ENCODE measurements around the gene CRABP1. TPM values are rescaled to one million over a fixed set of nuclear protein-coding genes. Genes with fewer than 3 reads are reported as not detected.

Gene CRABP1
- polyA plus RNA-seq, 1 donor from 2014 or later = 7.0 TPM

DNA sequence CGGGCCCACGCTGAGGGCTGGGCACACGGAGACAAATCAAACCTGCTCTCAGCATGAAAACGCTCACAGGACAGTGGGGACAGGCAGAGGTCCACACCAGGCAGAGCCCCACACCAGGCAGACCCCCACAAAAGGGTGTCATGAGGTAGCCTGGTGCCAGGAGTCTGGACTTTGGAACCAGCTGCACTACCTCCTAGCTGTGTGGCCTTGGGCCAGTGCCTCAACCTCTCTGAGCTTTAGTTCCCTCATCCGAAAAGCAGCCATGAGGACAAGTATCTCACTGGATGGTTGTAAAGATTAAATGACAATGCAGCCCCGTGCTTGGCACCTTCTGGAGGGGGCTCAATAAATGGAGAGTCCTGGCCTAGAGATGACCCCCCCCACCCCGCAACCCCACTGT, 16.5 kb upstream of the CRABP1 start (continued):
- TF ChIP-seq, protein P1, sequence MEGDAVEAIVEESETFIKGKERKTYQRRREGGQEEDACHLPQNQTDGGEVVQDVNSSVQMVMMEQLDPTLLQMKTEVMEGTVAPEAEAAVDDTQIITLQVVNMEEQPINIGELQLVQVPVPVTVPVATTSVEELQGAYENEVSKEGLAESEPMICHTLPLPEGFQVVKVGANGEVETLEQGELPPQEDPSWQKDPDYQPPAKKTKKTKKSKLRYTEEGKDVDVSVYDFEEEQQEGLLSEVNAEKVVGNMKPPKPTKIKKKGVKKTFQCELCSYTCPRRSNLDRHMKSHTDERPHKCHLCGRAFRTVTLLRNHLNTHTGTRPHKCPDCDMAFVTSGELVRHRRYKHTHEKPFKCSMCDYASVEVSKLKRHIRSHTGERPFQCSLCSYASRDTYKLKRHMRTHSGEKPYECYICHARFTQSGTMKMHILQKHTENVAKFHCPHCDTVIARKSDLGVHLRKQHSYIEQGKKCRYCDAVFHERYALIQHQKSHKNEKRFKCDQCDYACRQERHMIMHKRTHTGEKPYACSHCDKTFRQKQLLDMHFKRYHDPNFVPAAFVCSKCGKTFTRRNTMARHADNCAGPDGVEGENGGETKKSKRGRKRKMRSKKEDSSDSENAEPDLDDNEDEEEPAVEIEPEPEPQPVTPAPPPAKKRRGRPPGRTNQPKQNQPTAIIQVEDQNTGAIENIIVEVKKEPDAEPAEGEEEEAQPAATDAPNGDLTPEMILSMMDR (IDR thresholded peaks at IDR 0.05; ENCODE audit: poor library complexity, severe bottlenecking) = no peak
- TF ChIP-seq TAF1 (IDR thresholded peaks at IDR 0.05; ENCODE audit: low read depth) (no peak), MXI1 (conservative IDR thresholded peaks at IDR 0.05; ENCODE audit: poor library complexity, severe bottlenecking) (no peak)

DNA sequence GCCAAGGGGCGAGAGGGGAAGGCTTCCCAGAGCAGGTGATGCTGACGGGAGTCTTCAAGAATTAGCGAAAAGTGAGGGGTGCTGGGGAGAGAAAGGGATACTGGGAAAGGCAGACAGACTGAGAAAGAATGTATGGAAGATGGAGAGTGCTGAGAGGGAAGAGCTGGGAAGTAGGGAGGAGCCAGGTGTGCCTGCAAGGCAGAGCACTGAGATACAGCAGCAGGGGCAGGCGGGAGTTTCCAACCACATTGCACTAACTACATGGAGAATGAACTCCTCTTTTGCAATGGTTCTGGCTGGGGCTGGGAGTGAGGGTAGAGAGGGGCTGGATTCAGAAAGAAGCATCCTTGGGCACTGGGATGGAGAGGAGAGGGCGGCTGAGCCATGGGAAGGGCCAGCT, 16.0 kb upstream of the CRABP1 start:
- no peaks in the 10 kb centered on the region for H3F3A ChIP-seq (ENCODE audit: insufficient read depth, low read length, poor library complexity, severe bottlenecking)
- H3K27ac ChIP-seq (ENCODE audit: low read length) = no peak overlapping the region
- H3K9ac ChIP-seq (ENCODE audit: low read length) = no peak overlapping the region
- no peaks in the 10 kb centered on the region for H3K27me3 ChIP-seq (ENCODE audit: insufficient read depth, low read depth, low read length)
- H3K36me3 ChIP-seq (ENCODE audit: insufficient read depth, low read length) = no peaks in the 10 kb centered on the region
- no peak overlapping the region for H3K4me2 ChIP-seq (ENCODE audit: low read length)
- no peaks in the 10 kb centered on the region for H3K9me2 ChIP-seq (ENCODE audit: insufficient read depth, low read length)
- H4K20me1 ChIP-seq (ENCODE audit: insufficient read depth) = no peaks in the 10 kb centered on the region
- no peak overlapping the region for H2AFZ ChIP-seq (ENCODE audit: low read depth, low read length)
- TF ChIP-seq POLR2AphosphoS5 (IDR thresholded peaks at IDR 0.05) (no peak), RAD21 (conservative IDR thresholded peaks at IDR 0.05) (no peak), MXI1 (conservative IDR thresholded peaks at IDR 0.05; ENCODE audit: poor library complexity, severe bottlenecking) (no peak), SMC3 (conservative IDR thresholded peaks at IDR 0.05; ENCODE audit: poor library complexity) (no peak), EZH2 (IDR thresholded peaks at IDR 0.05; ENCODE audit: borderline replicate concordance, insufficient read depth, low read length, poor library complexity, severe bottlenecking) (no peak), TAF1 (IDR thresholded peaks at IDR 0.05; ENCODE audit: low read depth) (no peak), EP300 (conservative IDR thresholded peaks at IDR 0.05; ENCODE audit: poor library complexity, severe bottlenecking) (no peak)
- TF ChIP-seq, protein P1 (IDR thresholded peaks at IDR 0.05; ENCODE audit: poor library complexity, severe bottlenecking) = no peak
- TF ChIP-seq, protein P2, sequence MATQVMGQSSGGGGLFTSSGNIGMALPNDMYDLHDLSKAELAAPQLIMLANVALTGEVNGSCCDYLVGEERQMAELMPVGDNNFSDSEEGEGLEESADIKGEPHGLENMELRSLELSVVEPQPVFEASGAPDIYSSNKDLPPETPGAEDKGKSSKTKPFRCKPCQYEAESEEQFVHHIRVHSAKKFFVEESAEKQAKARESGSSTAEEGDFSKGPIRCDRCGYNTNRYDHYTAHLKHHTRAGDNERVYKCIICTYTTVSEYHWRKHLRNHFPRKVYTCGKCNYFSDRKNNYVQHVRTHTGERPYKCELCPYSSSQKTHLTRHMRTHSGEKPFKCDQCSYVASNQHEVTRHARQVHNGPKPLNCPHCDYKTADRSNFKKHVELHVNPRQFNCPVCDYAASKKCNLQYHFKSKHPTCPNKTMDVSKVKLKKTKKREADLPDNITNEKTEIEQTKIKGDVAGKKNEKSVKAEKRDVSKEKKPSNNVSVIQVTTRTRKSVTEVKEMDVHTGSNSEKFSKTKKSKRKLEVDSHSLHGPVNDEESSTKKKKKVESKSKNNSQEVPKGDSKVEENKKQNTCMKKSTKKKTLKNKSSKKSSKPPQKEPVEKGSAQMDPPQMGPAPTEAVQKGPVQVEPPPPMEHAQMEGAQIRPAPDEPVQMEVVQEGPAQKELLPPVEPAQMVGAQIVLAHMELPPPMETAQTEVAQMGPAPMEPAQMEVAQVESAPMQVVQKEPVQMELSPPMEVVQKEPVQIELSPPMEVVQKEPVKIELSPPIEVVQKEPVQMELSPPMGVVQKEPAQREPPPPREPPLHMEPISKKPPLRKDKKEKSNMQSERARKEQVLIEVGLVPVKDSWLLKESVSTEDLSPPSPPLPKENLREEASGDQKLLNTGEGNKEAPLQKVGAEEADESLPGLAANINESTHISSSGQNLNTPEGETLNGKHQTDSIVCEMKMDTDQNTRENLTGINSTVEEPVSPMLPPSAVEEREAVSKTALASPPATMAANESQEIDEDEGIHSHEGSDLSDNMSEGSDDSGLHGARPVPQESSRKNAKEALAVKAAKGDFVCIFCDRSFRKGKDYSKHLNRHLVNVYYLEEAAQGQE (IDR thresholded peaks at IDR 0.05; ENCODE audit: borderline replicate concordance) = no peak
- no peaks in the 10 kb centered on the region for H3K9me3 ChIP-seq (ENCODE audit: low read length)
- no peak overlapping the region for H3K4me3 ChIP-seq (ENCODE audit: low read length)
- H3K79me2 ChIP-seq (replicated peaks; ENCODE audit: insufficient read depth, low read length) = no peaks in the 10 kb centered on the region

Data from neural cell (in vitro differentiated cells).